H1 (cell line): Measurements from ENCODE around the gene DDR1. TPM values are rescaled to one million over a fixed set of nuclear protein-coding genes. Genes with fewer than 3 reads are reported as not detected.

Experiments
- CTCF ChIA-PET: fragments of 300-600 bp; sonication (Branson Sonifier 250); formaldehyde crosslinking; loops from one replicate; lab custom pipeline; 2021; ENCODE audit not compliant: partially characterized antibody; lab: Charles Lee
- POLR2A ChIA-PET: fragments of 300-600 bp; sonication (Branson Sonifier 250); formaldehyde crosslinking; loops from one replicate; lab custom pipeline; 2021; ENCODE audit warnings: inconsistent platforms; ENCODE audit not compliant: partially characterized antibody; lab: Charles Lee
- DNase-seq, 2 experiments: peaks; one replicate each; pipeline versions ENCODE4 v3.0.0 to v3.0.0-alpha.2; 2010 to 2022; ENCODE audit warnings: low spot score in 2 of 2, low read depth in 1 of 2, mixed read lengths in 1 of 2
- FAIRE-seq: peaks from 2 replicates; lab custom pipeline; 2011; peaks lifted over from hg19 to GRCh38; lab: Jason Lieb, UNC
- H2AFZ ChIP-seq: 2 replicates; pipeline ENCODE4 v1.8.1; 2012; ENCODE audit warnings: low read length, inconsistent platforms
- H2AK5ac ChIP-seq: 2 replicates; pipeline ENCODE4 v1.6.1; 2013; ENCODE audit warnings: low read depth, low read length
- H2BK120ac ChIP-seq: replicated peaks from 2 replicates; pipeline ENCODE3; 2013; ENCODE audit warnings: low read depth, low read length, inconsistent platforms
- H2BK12ac ChIP-seq: 2 replicates; pipeline ENCODE4 v1.6.1; 2013; ENCODE audit warnings: low read depth, low read length
- H2BK15ac ChIP-seq: 2 replicates; pipeline ENCODE4 v1.6.1; 2013; ENCODE audit warnings: low read length
- H2BK20ac ChIP-seq: 2 replicates; pipeline ENCODE4 v1.6.1; 2013; ENCODE audit warnings: low read length
- H2BK5ac ChIP-seq: 2 replicates; pipeline ENCODE4 v1.6.1; 2013; ENCODE audit warnings: low read depth, low read length
- H3K14ac ChIP-seq: 2 replicates; pipeline ENCODE4 v1.6.1; 2013; ENCODE audit warnings: inconsistent platforms; ENCODE audit not compliant: insufficient read length
- H3K18ac ChIP-seq: 2 replicates; pipeline ENCODE4 v1.6.1; 2013; ENCODE audit warnings: low read length; ENCODE audit errors: extremely low read depth
- H3K23ac ChIP-seq: 2 replicates; pipeline ENCODE4 v1.6.1; 2013; ENCODE audit warnings: inconsistent platforms; ENCODE audit not compliant: insufficient read length
- H3K23me2 ChIP-seq: 2 replicates; pipeline ENCODE4 v1.6.1; 2013; ENCODE audit warnings: low read depth, low read length
- H3K27ac ChIP-seq: 2 replicates; pipeline ENCODE4 v1.6.1; 2011; ENCODE audit warnings: low read depth, low read length, inconsistent platforms
- H3K27me3 ChIP-seq, 4 experiments: replicated peaks in 1 of 4; 1 replicate in 1 of 4; 2 replicates in 3 of 4; pipeline versions ENCODE4 v1.6.1 to v1.8.1; 2011 to 2013; ENCODE audit warnings: low read length in 3 of 4, mild to moderate bottlenecking in 3 of 4, inconsistent platforms in 2 of 4, mixed read lengths in 2 of 4, moderate library complexity in 1 of 4; ENCODE audit not compliant: control insufficient read depth in 3 of 4, insufficient read depth in 3 of 4; ENCODE audit errors: extremely low read depth in 1 of 4
- H3K36me3 ChIP-seq, 4 experiments: 2 replicates each; pipeline versions ENCODE4 v1.6.1 to v1.8.1; 2011 to 2013; ENCODE audit warnings: mild to moderate bottlenecking in 4 of 4, low read length in 3 of 4, moderate library complexity in 2 of 4, control low read depth in 1 of 4, inconsistent platforms in 1 of 4; ENCODE audit not compliant: insufficient read depth in 4 of 4, control insufficient read depth in 2 of 4
- H3K4ac ChIP-seq: replicated peaks from 2 replicates; pipeline ENCODE3; 2013; ENCODE audit warnings: low read length, low read depth, mixed read lengths, inconsistent platforms; ENCODE audit not compliant: insufficient read length
- H3K4me1 ChIP-seq, 4 experiments: replicated peaks in 1 of 4; 1 replicate in 1 of 4; 2 replicates in 3 of 4; pipeline versions ENCODE4 v1.6.1 to v1.8.1; 2011 to 2013; ENCODE audit warnings: low read length in 3 of 4, inconsistent platforms in 2 of 4, mixed read lengths in 1 of 4; ENCODE audit not compliant: insufficient read depth in 4 of 4, control insufficient read depth in 3 of 4
- H3K4me2 ChIP-seq, 2 experiments: 2 replicates each; pipeline versions ENCODE4 v1.6.1 to v1.8.1; 2011 to 2013; ENCODE audit warnings: low read depth in 2 of 2, low read length in 2 of 2, control low read depth in 1 of 2, inconsistent platforms in 1 of 2, mild to moderate bottlenecking in 1 of 2; ENCODE audit not compliant: insufficient read depth in 1 of 2
- H3K4me3 ChIP-seq, 4 experiments: fragments of 200-600, 300-600 bp in 1 of 4; sonication (generic), shearing (Covaris generic), sonication (Bioruptor Twin) in 1 of 4; 2 replicates each; pipeline versions ENCODE4 v1.5.1 to v1.8.1; 2011 to 2016; ENCODE audit warnings: low read length in 4 of 4, low read depth in 3 of 4, control low read depth in 2 of 4, inconsistent platforms in 2 of 4, mild to moderate bottlenecking in 2 of 4, mixed read lengths in 1 of 4, moderate library complexity in 1 of 4; ENCODE audit not compliant: insufficient read depth in 2 of 4; ENCODE audit errors: extremely low read depth in 1 of 4
- H3K56ac ChIP-seq: replicated peaks from 2 replicates; pipeline ENCODE3; 2013; ENCODE audit warnings: low read depth, mild to moderate bottlenecking, mixed read lengths, low read length, inconsistent platforms; ENCODE audit not compliant: insufficient read length
- H3K79me1 ChIP-seq: 2 replicates; pipeline ENCODE4 v1.6.1; 2013; ENCODE audit warnings: low read depth, low read length, control low read depth
- H3K79me2 ChIP-seq, 2 experiments: 2 replicates each; pipeline versions ENCODE4 v1.6.1 to v1.8.1; 2012 to 2013; ENCODE audit warnings: low read length in 2 of 2, mild to moderate bottlenecking in 2 of 2, inconsistent platforms in 1 of 2; ENCODE audit not compliant: insufficient read depth in 2 of 2, control insufficient read depth in 1 of 2
- H3K9ac ChIP-seq, 4 experiments: replicated peaks in 1 of 4; 1 replicate in 1 of 4; 2 replicates in 3 of 4; pipeline versions ENCODE4 v1.6.1 to v1.8.1; 2011 to 2013; ENCODE audit warnings: low read depth in 3 of 4, low read length in 3 of 4, control low read depth in 2 of 4, mild to moderate bottlenecking in 2 of 4, moderate library complexity in 2 of 4, inconsistent platforms in 1 of 4; ENCODE audit errors: extremely low read depth in 1 of 4
- H3K9me3 ChIP-seq, 2 experiments: 2 replicates each; pipeline versions ENCODE4 v1.6.1 to v1.8.1; 2012 to 2013; ENCODE audit warnings: mild to moderate bottlenecking in 2 of 2, moderate library complexity in 2 of 2, control low read depth in 1 of 2, inconsistent platforms in 1 of 2, low read depth in 1 of 2, low read length in 1 of 2, mixed read lengths in 1 of 2; ENCODE audit not compliant: insufficient read depth in 2 of 2
- H4K20me1 ChIP-seq, 2 experiments: replicated peaks in 1 of 2; 2 replicates each; pipeline versions ENCODE3 to v1.8.1; 2011 to 2013; ENCODE audit warnings: inconsistent platforms in 2 of 2, low read length in 2 of 2, mild to moderate bottlenecking in 1 of 2; ENCODE audit not compliant: insufficient read depth in 2 of 2, control insufficient read depth in 1 of 2
- H4K5ac ChIP-seq: 2 replicates; pipeline ENCODE4 v1.6.1; 2013; ENCODE audit warnings: low read length, low read depth, mixed read lengths, inconsistent platforms; ENCODE audit not compliant: insufficient read length
- H4K8ac ChIP-seq: 2 replicates; pipeline ENCODE4 v1.8.0; 2013; ENCODE audit warnings: mild to moderate bottlenecking, moderate library complexity, low read length, inconsistent platforms; ENCODE audit not compliant: insufficient read depth; ENCODE audit errors: extremely low read depth
- H4K91ac ChIP-seq: replicated peaks from 2 replicates; pipeline ENCODE3; 2013; ENCODE audit warnings: low read length, mixed read lengths, inconsistent platforms; ENCODE audit not compliant: insufficient read length
- ASH2L ChIP-seq: fragments of 200-600, 300-600 bp; sonication (generic); IDR thresholded peaks from one replicate; pipeline ENCODE4 v1.7.1; 2017; ENCODE audit warnings: low read length
- BCL11A ChIP-seq, 2 experiments: IDR thresholded peaks; one replicate each; pipeline ENCODE4 v1.6.1; 2011; ENCODE audit warnings: low read depth in 2 of 2, low read length in 2 of 2, mild to moderate bottlenecking in 2 of 2
- BRCA1 ChIP-seq: IDR thresholded peaks from 2 replicates; pipeline ENCODE4 v1.6.1; 2012; ENCODE audit warnings: low read depth, low read length, improper control_type of control experiment
- CBX5 ChIP-seq: fragments of 300-800, 300-1000 bp; sonication (generic); IDR thresholded peaks from 2 replicates; pipeline ENCODE4 v1.7.1; 2016; ENCODE audit warnings: antibody characterized with exemption, low read length, low read depth
- CBX8 ChIP-seq: fragments of 300-800, 300-1000 bp; sonication (generic); IDR thresholded peaks from 2 replicates; pipeline ENCODE4 v1.7.1; 2016; ENCODE audit warnings: low read depth, low read length, borderline replicate concordance
- EGR1 ChIP-seq: IDR thresholded peaks from 2 replicates; pipeline ENCODE4 v1.6.1; 2011; ENCODE audit warnings: low read depth, low read length, borderline replicate concordance
- HDAC6 ChIP-seq: IDR thresholded peaks from one replicate; pipeline ENCODE4 v1.7.1; 2012; ENCODE audit warnings: low read depth, mild to moderate bottlenecking, inconsistent platforms, low read length, moderate library complexity
- JUN ChIP-seq: IDR thresholded peaks from 2 replicates; pipeline ENCODE4 v1.6.1; 2011; ENCODE audit warnings: low read depth, mild to moderate bottlenecking, improper control_type of control experiment, low read length
- NANOG ChIP-seq: IDR thresholded peaks from 2 replicates; pipeline ENCODE4 v1.6.1; 2011; ENCODE audit warnings: low read length, low read depth, mild to moderate bottlenecking, inconsistent platforms; ENCODE audit not compliant: insufficient read depth, poor library complexity, severe bottlenecking
- SIX5 ChIP-seq: IDR thresholded peaks from 2 replicates; pipeline ENCODE4 v1.6.1; 2011; ENCODE audit warnings: mild to moderate bottlenecking, low read depth, low read length
- SRF ChIP-seq: IDR thresholded peaks from 2 replicates; pipeline ENCODE4 v1.6.1; 2011; ENCODE audit warnings: mild to moderate bottlenecking, low read depth, low read length, moderate library complexity
- SUZ12 ChIP-seq: fragments of 200-600 bp; sonication (generic); IDR thresholded peaks from 2 replicates; pipeline ENCODE4 v1.6.1; 2012; ENCODE audit warnings: mild to moderate bottlenecking, inconsistent platforms, low read length, moderate library complexity, mixed read lengths
- WGBS, 2 experiments: shearing (Covaris generic) in 1 of 2; methylation state at CpG; one replicate each; pipeline versions ENCODE4 v1.1.6 to v1.1.7; 2013 to 2015; ENCODE audit warnings: low lambda C conversion rate in 2 of 2, mixed read lengths in 2 of 2, inconsistent platforms in 1 of 2, low coverage in 1 of 2, missing lambda C conversion rate in 1 of 2; ENCODE audit not compliant: insufficient replicate concordance in 2 of 2, insufficient coverage in 1 of 2, insufficient read length in 1 of 2; ENCODE audit errors: extremely low coverage in 1 of 2, missing lambda C conversion rate in 1 of 2; 5-methylcytosine and 5-hydroxymethylcytosine counted together
- polyA plus RNA-seq, 7 experiments: library from polyadenylated mRNA; depleted of rRNA in 3 of 7; stranded (reverse) in 5 of 7; unstranded in 2 of 7; fragments of >200 nt in 5 of 7; fragments of 200-250 nt in 2 of 7; gene quantifications; 1 replicate in 5 of 7; 2 replicates in 1 of 7; 4 replicates in 1 of 7; pipeline versions ENCODE4 v1.2.1 to v1.2.3, GENCODE V29; 2011 to 2013; ENCODE audit warnings: missing spikeins in 2 of 7, mixed read lengths in 2 of 7
- total RNA-seq: library from RNA; stranded (reverse); fragmentation: NEBNext Ultra II Directional; extraction: Animal tissue kit (Norgen Biotek cat#: 25700); gene quantifications from 2 replicates; pipeline ENCODE4 v1.2.1, GENCODE V29; 2021
- TF ChIP-seq, protein P1 (sequence below): IDR thresholded peaks from 2 replicates; pipeline ENCODE4 v1.6.1; 2011; ENCODE audit warnings: low read length, improper control_type of control experiment

Gene DDR1
- total and polyA plus RNA-seq, 2 of the 8 experiments (the other 6 are each of a cell fraction or from before 2014, with no cell fraction given) = 99.4 to 181 TPM

DNA sequence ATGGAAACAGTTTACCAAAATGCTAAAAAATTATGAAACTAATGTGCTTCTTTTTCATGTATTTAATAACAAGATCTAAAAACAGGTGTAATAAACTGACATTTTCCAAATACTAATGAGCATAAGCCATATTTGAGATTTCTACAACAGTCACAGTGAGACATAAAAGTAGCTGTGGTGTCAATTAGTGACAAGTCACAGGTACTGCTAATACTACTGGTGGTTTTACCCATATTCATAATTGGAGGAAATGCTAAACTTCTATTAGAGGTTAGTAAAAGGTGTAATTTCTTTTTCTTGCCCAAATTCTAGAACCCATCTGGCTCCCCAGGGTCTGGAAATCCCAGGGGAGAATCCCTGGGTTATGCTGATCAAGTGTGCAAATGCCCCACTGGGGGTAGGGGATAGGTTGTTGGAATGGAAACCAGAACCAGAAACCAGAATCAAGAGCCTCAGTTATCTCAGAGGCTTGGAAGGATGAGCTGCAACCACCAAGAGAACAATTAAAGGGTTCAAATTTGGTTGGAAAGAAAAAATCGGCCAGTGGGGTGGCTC is 16.6 kb downstream of the DDR1 start:
- no peak overlapping the region for H4K5ac ChIP-seq
- no peak overlapping the region for H3K18ac ChIP-seq
- ChIA-PET CTCF (interaction anchor here (0.6 to 1.3 kb wide), 4 partner anchors 13 to 168 kb away, joined by 3 to 5 read pairs (median 4); partner anchors contain the start of genes MUC21 and VARS2), POLR2A (interaction anchor here (0.6 to 5.4 kb wide), 9 partner anchors 9 to 76 kb away, joined by 3 to 22 read pairs (median 4); partner anchors contain the start of genes DDR1 and VARS2)
- no peak overlapping the region for H2BK5ac ChIP-seq
- no peak overlapping the region for H2BK15ac ChIP-seq
- no peak for DNase-seq
- WGBS, 2 experiments = 91% methylated on average over 1 of the region's 1 CpG; no CpG with 5 or more reads in 1 of the 2 experiments
- H3K9ac ChIP-seq = no peak overlapping the region
- no peak overlapping the region for H3K23ac ChIP-seq
- H3K56ac ChIP-seq = no peak overlapping the region
- no peak overlapping the region for H3K4me2 ChIP-seq
- H3K79me1 ChIP-seq = 0 out of 2 replicates have a peak, but pooled peaks cover 2% of the 10 kb centered on the region
- no peak for FAIRE-seq
- H3K14ac ChIP-seq = no peak overlapping the region
- no peaks in the 10 kb centered on the region for H3K79me2 ChIP-seq
- H2AK5ac ChIP-seq = no peak overlapping the region
- H3K4me3 ChIP-seq = no peak overlapping the region
- H2BK120ac ChIP-seq = no peak overlapping the region
- H3K4ac ChIP-seq = no peak overlapping the region
- H2BK20ac ChIP-seq = no peak overlapping the region
- no peaks in the 10 kb centered on the region for H3K23me2 ChIP-seq
- no peak overlapping the region for H2AFZ ChIP-seq
- H3K9me3 ChIP-seq = no peaks in the 10 kb centered on the region
- H2BK12ac ChIP-seq = no peak overlapping the region
- no peaks in the 10 kb centered on the region for H3K27me3 ChIP-seq
- 0 out of 7 replicates have a peak, but pooled peaks cover 0 to 2% (median 0%) of the 10 kb centered on the region in 4 experiments for H3K4me1 ChIP-seq
- H3K27ac ChIP-seq = no peak overlapping the region
- no peak overlapping the region for H4K91ac ChIP-seq
- H3K36me3 ChIP-seq = peaks cover 22 to 43% (median 36%) of the 10 kb centered on the region in 4 experiments
- peaks cover under 1 to 4% of the 10 kb centered on the region in 2 experiments for H4K20me1 ChIP-seq
- no peak overlapping the region for H4K8ac ChIP-seq
- TF ChIP-seq NANOG (no peak), BCL11A (IDR thresholded peaks at IDR 0.05; ENCODE audit: low read depth in 2 of 2, low read length in 2 of 2) (no peak), SIX5 (no peak), HDAC6 (no peak), EGR1 (no peak), SUZ12 (no peak), BRCA1 (no peak), CBX5 (no peak), CBX8 (no peak), JUN (no peak), SRF (no peak), ASH2L (no peak)
- TF ChIP-seq, protein P1, sequence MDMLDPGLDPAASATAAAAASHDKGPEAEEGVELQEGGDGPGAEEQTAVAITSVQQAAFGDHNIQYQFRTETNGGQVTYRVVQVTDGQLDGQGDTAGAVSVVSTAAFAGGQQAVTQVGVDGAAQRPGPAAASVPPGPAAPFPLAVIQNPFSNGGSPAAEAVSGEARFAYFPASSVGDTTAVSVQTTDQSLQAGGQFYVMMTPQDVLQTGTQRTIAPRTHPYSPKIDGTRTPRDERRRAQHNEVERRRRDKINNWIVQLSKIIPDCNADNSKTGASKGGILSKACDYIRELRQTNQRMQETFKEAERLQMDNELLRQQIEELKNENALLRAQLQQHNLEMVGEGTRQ = no peak
